Subcutaneous adipose tissue (tissue), 4 donors: Measurements from ENCODE around the gene GLRX5. TPM values are rescaled to one million over a fixed set of nuclear protein-coding genes. Genes with fewer than 3 reads are reported as not detected.

Experiments used
- total RNA-seq, 4 donors: library from RNA; depleted of rRNA; stranded (reverse); fragments of >200 nt; gene quantifications; one replicate each; pipeline ENCODE4 v1.1.0, GENCODE V29; 2016
- TF ChIP-seq, protein P1 (sequence below): fragments of 450-650 bp; IDR thresholded peaks from one replicate; pipeline ENCODE4 v1.5.1; 2016; ENCODE audit warnings: low read depth, mild to moderate bottlenecking, control low read depth, antibody characterized with exemption, moderate library complexity

The GLRX5 gene
- total RNA-seq, 4 donors from 2014 or later = 17.7 to 48.8 (median 20.5) TPM

DNA sequence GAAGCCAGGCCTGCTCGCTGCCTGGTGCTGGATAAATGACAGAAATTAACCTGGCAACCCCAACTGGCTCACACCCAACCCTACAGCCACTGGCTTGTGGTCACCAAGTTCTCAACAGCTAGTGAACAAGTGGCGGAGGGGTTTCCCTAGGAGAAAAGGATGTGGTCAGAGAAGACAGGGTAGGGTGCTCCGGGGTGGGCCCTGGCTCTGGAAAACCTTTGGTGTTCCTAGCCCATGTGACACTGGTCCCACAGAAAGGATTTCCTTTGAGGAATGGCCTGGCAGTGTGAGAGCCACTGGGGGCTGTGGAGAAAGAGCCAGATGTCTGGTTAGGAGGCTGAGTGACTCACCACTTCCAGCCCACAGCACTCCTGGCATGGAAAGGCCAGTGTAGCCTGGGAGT, 27.1 kb upstream of the GLRX5 start:
- TF ChIP-seq, protein P1, sequence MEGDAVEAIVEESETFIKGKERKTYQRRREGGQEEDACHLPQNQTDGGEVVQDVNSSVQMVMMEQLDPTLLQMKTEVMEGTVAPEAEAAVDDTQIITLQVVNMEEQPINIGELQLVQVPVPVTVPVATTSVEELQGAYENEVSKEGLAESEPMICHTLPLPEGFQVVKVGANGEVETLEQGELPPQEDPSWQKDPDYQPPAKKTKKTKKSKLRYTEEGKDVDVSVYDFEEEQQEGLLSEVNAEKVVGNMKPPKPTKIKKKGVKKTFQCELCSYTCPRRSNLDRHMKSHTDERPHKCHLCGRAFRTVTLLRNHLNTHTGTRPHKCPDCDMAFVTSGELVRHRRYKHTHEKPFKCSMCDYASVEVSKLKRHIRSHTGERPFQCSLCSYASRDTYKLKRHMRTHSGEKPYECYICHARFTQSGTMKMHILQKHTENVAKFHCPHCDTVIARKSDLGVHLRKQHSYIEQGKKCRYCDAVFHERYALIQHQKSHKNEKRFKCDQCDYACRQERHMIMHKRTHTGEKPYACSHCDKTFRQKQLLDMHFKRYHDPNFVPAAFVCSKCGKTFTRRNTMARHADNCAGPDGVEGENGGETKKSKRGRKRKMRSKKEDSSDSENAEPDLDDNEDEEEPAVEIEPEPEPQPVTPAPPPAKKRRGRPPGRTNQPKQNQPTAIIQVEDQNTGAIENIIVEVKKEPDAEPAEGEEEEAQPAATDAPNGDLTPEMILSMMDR = no peak

DNA sequence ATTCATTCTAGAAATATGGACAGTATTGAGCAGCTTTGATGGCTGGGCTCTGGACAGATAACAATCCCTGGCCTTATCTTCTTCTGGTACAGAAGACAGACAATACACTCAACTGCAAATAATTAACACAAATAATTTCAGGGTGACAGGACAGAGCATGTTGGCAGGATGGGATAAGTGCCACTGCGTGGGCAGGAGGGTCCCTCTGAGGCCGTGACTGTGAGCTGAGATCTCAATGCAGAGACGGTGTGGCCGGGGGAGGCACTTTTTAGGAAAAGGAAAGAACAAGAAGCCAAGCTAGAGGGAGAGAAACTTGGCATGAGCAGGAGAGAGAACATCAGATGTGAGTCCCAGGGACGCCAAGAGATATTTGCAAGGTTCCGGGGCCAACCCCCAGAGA, 26.5 kb upstream of the GLRX5 start:
- TF ChIP-seq, protein P1 = no peak

DNA sequence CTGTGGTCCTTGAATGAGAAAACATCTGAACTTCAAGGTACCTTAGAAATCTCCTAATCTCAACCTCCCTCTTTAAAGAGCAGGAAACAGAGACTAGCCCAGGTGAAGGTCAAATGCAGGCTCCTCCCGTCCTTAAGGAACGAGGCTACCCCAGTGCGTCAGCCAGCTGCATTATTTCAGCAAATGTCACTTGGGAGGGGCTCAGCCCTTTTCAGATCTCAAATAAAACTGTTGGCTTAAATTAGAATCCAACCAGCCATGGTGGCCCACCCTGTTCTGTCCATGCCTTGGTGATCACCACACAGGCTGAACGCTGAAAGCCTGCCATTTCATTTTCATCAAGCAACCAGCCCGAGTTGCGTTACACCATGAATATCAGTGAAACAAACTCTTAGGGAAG, 25.4 kb upstream of the GLRX5 start:
- TF ChIP-seq, protein P1 = no peak

DNA sequence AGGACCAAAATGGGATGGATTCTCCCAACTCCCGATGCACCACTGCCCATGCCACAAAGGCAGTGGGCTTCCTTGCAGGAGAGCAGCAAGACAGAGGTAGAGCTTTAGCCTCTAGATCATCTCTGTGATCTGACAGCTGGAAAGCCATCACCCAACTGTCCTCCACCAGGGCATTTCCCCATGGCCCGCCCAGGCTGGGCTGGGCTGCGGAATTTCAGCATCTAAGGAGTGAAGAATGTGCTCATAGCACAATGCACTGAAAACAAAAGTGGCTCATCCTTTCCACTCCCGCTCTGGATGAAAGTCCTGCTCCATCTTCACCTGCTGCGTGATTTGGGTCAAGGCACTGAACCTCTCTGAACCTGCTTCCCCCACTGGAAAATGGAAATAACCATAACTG, 24.0 kb upstream of the GLRX5 start:
- TF ChIP-seq, protein P1 = no peak

DNA sequence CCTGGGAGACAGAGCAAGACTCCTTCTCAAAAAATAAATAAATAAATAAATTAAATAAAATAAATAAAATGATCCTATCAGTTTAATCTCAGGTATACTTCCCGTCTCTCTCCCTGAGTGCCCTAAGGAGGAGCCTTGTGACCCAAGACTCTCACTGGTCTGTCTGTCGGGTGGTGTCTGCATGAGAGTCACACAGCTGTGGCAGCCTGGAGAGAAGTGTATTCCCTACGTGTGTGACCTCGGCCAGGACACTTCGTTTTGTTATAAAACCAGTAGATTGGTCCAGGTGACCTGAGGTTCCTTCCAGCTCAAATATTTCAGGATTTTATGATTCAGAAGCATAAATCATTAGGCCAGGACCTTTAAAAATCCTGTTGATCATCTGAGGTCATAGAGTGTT, 23.2 kb upstream of the GLRX5 start:
- TF ChIP-seq, protein P1 = no peak

DNA sequence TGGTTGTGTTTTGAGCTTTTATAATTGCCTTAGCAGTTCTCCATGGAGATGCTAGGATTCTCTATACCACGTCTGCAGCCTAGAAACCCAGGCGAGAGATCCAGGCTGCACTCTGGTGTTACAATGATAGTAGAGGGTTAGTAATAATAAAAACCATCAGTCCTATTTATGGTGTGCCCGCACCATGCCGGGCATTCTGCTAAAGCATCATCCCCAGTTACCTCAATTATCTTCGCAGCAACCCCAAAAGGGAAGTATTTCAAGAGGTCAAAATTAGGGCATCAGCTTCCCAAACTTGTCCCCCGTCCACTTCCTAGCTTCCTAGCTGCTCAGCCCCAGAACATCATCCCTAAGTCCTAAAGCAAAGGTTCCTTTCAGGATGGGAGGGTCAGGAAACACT, 21.6 kb upstream of the GLRX5 start:
- TF ChIP-seq, protein P1 = no peak

DNA sequence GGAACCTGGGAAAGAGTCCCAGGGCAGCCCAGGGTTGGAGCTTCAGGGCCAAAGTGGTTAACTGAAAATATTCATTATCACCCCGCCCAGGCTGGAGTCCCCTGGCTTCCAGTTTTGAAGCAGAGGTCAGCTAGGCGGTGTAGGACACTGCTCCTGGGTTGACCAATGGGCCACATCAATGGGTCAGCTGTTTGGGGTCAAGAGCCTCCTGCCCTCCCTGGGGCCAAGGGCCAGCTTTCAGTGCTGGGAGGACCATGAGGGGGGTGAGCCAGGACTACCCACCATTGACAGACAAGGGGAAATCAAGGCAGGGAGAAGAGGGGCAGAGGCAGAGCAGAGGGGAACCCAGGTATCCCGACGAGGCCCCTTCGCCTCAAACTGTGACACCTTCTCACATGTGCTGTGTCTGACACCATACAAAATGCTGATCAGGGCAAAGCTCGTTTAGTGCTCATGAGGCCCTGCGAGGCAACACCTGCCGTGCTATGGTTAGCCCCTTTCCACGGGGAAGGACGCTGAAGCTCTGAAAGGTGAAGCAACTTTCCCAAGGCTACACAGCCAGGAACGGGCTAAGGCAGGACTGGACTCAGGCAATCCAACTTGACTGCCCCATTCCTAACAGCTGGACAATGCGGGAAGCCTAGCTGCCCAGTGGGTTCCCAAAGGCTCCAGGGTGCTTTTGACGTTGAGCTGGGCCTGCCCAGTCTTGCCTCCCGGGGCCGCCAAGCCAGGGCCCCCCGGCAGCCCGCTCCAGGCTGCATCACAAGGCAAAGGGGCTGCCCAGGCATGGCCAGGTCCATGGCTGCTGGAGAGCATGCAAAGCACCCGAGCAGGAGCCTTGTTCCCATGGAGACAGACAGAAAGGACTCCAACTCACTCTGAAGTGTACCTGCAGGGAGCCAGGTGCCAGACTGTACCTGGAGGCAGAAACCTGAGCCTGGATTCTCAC, 20.4 kb upstream of the GLRX5 start:
- TF ChIP-seq, protein P1 = no peak
